GM18508 (cell line): ENCODE measurements around the gene DLG4.
A peak's percentile ranks its signal among the peaks of the same experiment; 100 is the strongest.

Source experiments
- ATAC-seq: cut with Tn5 transposase; IDR thresholded peaks from one replicate; pipeline ENCODE4 v1.9.1; 2021; ENCODE audit warnings: moderate number of reproducible peaks; ENCODE audit not compliant: insufficient read depth, unreplicated experiment

The DLG4 gene

DNA sequence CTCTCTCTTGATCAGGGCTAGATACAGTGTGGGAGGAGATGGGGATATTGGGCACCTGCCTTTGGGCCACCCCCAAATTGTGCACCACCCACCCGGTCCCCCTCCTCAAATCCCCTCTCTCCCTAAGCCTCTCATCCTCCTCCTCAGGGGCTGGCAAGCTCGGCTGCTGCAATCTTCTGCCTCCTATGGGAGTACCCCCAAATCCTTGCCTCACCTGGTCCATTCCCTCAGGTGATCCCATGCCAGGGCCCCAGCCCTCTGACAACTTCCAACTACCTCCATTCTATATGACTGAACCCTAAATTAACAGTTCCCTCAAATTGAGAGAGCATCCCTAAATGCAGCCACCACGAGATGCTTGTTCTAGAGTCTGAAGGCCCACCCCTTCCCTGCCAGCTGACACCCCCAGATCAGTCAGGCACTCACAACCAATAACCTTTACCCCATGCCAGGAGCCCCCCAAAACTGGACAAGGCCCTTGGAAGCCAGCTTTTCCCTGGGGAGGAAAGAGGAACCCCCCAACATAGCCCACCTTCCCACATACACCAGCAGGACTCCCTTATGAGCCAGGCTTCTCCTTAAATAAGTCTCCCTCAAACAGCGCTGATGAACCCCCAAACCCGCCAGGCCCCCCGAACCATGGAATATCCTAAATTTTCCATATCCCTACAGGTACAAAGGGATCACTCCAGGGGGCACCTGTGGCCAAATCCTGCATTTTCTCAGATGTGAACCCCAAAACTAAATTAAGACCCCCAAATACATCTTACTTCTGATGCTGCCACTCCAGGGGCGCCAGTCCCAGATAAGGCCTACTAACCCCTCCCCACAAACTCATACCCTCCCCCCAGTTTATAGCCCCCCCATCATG is 3.2 kb downstream of the DLG4 start:
- ATAC-seq, result no peak

DNA sequence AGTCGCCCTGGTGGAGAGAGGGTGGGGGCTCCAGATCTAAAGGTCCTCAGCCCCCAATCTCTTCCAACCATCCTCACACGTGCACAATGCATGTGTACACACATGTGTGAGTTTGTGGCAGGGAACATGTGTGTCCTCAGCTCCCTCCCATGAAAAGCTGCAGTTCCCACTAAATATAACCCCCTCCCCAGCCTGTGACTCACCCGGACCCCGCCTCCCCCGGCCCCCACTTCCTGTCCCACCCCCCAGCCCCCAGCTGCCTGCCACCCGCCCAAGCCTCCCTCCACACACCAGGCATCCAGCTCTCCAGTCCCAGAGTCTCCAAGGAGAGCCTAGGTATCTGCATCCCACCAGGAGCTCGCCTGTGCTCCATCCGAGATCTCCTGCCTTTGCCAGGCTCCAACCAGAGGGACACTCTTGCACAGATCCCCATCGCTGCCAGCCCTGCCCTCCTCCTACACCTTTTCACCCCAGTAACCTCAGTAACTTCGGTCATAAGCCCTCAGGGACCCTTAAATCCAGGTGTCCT is 3.9 kb downstream of the DLG4 start:
- ATAC-seq, result no peak

DNA sequence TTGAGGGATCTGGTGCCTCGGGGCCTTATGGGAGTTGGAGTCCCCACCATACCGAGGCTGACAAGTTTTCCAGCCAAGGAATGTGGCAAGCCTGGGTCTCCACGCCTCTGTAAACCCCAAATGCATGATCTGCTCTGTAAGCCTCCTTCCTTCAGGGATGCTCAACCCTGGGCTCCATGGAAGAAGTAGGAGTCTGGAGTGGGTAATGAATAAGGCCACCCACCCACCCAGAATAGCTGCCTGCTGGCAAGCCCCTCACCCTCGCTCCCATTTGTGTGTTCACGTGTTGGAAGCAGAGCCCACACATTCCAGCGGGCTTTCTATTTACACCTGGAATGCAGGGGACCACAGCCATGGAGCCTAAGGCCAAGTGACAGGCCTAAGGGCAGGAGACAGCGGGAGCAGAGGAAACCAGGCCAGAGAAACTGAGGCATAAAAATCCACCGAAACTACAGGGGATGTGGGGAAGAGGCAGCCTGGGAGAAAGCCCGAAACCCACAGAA is 4.4 kb downstream of the DLG4 start:
- ATAC-seq, result no peak

DNA sequence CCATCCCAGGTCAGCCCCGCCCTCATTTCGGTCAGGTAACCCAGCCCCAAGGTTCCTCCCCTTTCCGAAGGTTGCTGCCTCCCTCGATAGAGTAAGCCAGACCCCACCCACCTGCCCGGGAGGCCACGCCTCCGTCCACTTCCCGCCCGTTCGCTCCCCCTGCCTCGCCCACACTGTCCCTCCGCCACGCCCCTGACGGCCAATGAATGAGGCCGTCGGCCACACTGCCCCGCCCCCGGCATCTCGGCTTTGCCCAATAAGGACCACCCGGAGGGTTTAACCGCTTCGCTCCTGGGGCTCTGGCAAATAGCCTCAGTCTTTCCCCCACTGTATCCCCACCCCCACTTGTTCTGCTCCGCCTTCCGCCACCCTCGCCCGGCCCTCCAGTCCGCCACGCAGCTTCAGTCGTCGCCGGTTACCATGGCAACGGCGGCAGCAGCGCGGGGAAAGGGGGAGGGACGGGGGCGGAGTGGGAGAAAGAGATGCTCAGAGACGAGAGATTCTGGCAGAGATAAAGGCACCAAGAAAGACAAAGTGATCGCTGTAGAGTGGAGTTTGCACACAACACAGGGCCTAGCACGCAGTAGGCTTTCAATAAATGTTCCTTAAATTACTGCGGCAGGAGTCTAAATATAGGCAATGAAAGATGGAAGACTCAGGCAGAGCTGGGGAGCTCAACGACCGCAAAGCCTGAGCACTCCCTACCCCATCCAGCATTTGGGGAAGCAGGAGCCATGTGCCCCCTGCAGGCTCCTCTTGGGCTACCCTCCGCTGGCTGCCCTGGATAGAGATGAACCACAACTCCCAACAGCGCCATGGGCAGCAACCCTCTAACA is 5.1 kb downstream of the DLG4 start:
- peak; percentile 45 for ATAC-seq

DNA sequence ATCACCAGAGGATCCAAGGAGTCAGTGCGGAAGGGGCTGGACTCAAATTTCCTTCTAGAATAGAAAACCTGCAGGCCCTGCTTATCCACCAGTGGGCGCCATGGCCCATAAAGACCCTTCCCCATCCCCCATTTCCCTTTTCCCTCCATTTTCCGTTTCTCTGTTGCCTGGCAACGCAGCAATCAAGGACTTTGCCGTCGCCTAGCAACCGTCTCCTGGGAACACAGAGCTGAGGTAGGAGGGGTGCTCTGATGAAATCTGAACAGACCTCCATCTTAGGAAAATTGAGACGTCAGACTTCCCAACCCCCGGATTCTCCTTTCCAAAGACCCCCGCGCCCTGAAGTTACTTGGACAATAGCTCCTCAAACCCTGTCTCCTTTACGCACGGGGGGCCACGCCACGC is 5.7 kb downstream of the DLG4 start:
- ATAC-seq, result no peak

DNA sequence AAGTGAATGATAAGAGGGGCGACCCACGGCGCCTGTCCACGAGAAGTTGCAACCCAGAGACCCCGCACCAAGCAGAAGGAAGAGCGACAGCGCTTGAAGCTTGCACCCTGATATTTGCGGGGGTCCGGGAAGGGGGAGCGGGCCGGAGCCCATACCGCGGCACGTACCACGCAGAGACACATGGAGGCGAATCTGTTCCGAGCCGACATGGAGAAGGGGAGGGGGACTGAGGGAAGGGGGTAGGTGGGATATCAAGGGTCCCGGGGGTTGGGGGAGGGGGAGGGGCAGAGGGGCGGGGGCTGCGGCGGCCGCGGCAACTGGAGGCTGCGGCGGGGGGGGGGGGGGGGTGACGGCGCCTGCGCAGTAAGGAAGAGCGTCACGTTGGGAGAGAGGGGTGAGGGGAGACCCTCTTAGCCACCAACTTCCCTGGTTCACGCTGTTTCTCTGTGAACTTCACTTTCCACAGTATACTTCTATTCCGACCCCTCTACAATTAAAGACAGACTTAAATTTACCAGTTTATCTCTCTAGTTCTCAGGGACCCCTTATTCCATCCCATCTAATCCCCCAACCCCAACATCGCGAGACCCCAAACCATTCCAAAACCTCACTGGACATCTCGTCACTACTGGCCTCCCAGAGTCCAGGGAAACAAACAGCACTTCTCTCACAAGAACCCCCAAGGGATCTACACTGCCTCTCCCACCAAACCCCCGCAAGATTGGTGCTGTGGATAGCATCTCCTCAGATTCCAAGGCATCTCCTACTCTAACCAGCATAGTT is 8.0 kb downstream of the DLG4 start:
- no peak for ATAC-seq

DNA sequence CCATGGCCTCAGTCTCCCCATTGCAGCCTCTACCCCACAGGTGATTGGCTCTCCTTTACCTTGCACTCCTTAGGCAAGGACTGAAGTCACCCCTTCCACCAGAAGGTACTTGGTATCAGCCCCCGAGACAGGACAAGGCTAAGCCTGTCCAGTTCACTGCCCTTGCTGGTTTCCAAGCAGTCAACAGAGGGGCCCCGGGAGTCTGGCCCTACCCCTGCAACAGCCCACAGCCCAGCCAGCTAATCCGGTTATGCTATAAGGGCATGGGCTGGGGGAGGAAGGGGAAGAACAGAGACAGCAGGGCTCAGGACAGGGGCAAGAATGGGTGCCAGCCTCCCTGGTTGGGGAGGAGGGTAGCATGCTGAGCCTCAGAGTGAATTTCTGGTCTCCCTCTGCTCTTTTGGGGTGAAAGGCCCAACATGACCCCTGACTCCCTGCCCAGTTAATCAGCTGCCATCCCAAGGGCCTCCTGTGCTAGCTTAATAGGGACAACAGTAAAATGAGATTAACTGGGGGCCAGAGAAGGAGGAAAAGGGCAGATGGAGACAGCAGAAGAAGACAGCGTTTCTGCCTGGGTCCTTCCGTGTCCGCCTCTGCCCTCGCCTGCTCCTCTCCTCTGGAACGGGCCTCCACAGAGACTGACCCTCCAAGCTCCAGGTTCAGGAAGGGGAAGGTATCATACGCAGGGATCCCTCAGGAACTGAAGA is 10.7 kb downstream of the DLG4 start:
- ATAC-seq, result no peak

DNA sequence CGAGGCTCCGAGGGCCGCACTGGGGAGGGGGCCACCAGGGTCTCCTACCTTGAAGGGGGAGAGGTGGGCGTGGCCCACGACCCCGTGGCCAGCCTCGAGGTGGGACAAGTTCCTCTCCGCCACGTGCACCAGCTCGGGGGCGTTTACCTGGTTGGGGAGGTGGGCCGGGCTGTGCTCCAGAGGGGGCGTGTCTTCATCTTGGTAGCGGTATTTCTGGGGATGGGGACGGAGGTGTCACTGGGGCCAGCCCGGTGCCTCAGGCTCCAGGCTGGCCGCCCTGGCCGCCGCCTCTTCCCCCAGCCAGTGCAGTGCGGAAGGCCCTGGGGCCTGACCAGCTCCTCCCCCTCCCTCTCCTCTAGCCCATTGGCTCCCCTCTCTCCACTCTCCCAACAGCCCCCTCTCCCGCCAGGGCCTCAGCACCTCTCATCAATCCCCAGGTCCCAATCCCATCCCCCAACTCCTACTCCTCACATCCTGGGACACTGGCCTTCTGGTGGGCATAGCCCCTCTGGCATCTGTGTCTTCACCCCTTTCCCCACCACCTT is 11.5 kb downstream of the DLG4 start:
- ATAC-seq, result no peak

DNA sequence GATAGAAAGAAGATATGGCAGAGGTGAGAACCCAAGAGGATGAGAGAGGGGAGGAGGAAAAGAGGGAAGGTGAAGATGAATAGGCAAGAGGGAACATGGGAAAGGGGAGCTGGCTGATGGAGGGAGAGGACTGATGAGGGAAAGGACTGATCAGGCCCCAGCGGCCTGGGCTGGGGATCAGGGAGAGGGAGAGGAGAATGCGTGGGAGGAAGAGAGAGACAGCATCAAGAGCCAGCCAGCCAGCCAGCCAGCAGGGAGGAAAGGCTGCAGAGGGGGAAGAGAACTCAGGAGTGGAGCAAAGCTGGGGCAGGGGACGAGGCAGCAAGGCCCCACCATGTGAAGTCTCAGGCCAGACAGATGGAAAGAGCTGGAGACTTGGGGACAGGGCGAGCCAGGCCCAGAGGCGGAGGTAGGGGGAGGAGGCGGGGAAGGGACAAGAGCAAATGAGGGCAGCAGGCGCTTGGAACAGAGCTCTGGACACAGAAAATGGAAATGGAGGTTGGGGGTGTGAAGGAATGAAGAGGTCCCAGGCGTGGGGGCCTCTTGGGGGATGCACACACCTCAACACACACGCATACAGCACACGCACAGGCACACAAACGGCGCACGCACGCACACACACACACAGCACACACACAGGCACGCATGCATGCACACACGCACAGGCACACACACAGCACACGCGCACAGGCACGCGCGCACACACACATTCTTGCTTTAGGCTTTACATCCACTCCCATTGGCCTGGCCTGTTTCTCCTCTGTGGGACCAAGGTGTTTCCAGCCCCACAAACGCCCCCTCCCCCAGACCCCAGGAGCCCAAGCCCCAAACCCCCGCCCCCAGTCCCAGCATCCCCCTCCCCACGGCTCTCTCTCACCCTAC is 12.3 kb downstream of the DLG4 start:
- no peak for ATAC-seq

DNA sequence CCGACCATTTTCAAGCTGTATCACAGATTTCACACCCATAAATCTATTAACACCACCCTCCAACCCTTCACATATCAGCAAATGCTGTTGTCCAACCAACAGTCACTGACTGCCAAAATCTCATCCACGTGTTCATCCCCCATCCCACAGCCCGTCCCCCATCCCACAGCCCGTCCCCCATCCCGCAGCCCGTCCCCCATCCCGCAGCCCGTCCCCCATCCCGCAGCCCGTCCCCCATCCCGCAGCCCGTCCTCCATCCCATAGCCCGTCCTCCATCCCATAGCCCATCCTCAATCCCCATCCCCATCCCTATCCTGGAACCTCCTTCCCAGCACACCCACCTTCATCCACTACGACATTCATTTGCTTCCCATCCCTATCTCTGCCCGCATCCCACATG is 14.1 kb downstream of the DLG4 start:
- ATAC-seq, result no peak

DNA sequence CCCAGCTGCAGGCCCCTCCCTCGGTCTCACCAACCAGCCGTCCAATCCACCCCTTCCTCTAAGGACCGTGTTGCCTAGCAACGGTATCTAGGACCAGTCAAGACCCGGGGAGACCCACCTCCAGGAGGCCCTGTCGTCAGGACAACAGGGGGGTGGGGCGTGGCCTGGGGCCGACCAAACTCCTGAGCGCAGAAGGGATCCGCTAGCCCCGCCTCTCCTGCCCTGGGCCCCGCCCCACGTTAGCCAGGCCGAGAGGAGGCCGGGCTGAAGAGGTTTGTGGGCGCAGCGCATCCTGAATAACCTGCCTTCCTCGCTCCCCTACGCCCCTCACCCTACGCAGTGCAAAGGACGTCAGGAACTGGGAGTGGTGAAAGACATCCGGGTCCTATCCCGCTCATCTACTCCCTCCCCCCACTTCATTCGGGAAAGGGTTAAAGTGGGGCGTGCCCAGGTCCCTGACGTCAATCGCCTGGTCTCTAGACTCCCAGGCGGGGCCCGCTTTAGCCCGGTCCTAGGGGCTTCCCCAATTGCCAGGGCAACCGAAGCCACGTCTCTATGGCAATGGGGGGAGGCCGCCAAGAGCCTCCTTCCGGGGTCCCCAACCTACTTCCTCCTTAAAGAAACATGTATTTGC is 14.7 kb downstream of the DLG4 start:
- ATAC-seq, result no peak

DNA sequence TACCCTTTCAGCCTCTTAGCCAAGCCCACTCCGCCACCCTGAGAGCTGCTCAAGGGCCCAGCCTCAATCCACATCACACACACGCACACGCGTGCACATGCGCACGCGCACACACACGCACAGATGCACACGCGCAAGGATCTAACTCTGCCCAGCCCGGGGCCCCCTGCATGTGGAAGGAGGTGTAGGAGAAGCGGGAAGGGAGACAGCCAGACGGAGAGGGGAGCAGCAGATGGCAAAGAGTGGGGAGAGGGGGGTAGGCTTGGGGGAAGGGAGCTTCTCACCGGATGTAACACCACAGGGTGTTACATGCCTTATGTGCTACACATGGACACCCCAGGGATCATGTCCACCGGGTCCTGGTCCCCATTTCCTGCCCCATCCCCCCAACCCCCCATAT is 15.3 kb downstream of the DLG4 start:
- ATAC-seq, result no peak

DNA sequence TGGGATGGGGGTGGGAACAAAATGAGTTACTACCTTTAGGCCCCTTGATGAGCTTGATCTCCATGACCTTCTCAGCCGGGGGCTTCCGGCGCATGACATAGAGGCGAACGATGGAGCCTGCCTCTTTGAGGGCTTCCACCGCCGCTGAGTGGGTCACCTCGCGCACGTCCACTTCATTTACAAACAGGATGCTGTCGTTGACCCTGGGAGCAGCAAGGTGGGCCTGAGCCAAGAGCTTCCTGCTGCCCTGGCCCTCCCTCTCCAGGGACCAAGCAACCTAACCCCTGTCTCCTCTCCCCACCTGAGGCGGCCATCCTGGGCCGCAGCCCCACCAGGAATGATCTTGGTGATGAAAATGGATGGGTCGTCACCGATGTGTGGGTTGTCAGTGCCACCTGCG is 16.2 kb downstream of the DLG4 start:
- ATAC-seq, result no peak

DNA sequence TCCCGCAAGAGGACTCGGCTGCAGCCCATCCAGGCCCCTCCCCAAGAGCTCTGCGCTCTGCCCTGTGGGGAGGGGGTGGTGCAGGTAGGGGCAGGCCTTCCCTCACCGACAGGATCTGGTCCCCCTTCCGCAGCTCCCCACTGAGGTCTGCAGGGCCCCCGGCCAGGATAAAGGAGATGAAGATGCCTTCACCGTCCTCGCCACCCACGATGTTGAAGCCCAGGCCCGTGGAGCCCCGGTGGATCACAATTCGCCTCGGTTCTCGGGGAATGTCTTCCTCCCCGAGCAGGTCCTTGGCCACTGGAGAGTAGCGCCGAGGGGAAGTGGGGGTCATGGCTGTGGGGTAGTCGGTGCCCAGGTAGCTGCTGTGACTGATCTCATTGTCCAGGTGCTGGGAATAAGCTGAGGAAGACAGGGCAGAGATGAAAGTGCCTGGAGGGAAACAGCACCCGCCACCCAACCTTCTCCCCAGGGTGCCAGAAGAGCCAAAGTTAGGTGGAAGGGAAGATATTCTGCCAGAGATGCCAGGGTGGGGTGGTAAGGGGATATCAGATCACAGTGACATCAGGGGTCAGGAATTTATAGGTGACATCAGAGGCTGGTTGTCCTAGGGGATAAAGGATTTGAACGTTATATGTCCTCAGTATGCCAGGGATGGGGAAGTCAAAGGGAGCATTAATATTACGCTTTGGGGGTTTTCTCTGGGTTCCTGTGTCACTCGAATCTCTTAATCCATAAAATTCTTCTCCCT is 22.8 kb downstream of the DLG4 start:
- ATAC-seq, result no peak

DNA sequence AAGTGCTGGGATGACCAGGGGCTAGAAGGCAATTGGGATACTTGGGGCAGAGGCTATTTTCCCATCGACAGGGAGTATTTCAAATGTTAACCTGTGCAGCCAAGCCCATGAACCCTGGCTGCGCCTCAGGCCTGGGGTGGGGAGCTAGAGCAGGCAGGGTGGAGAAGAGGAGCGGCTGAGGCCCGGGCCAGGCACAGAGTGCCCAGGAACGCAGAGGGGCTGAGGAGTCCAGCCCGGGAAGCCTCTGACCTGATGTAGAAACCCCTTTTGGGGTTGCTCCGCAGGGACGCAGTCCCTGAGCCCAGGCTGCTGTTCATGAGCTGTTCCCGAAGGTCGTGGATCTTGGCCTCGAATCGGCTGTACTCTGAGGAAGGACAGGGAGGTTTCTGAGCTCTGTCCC is 23.7 kb downstream of the DLG4 start:
- ATAC-seq, result no peak

DNA sequence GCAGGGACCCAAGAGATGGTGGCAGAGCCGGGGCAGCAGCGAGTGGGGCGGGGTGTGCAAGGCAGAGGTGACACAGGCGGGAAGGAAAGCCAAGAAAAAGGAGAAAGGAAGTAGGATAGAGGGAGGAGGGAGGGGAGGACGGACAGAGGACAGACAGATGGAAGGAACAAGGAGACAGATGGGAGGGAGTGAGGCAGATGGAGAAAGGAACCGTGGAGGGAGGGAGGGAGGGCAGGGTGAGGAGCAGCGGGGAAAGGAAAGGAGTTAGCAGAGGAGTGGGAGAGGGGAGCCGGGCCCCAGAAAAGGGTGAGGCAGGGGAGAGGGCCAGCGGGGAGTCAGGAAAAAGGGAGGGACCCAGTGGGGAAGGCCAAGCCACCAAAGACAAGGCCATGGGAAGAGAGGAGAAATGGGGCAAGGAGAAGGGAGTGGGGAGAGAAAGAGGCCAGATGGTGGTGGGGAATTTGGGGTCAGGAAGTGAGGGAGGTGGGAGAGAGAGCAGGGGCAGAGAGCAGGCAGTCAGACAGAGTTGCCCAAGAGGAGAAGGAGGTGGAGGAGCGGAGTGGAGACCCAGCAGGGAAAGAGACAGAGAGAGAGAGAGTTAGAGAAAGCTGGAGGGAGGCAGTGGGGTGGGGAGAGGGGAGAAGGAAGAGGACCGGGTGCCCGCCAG is 27.2 kb downstream of the DLG4 start:
- no peak for ATAC-seq
